Endothelial cell of hepatic sinusoid (primary cell): ENCODE results near the gene CLDN7.

Experiments used
- in situ Hi-C: cut with HindIII; loops from 2 replicates; pipeline ENCODE4 v1.10.0; 2017; ENCODE audit warnings: low sequenced_read_pairs

Gene CLDN7

GRCh38 chr17:7262192-7262934 is at the start of gene CLDN7:
Gene CLDN7 (minus strand): TSS chr17:7262478. CDS start chr17:7262043, 435 bp downstream.
- in situ Hi-C loops = no loop called here

GRCh38 chr17:7311110-7311705 is 48.9 kb upstream of the CLDN7 start:
- in situ Hi-C loops = no loop called here

- in situ Hi-C loops = no loop called here
Observed at GRCh38 chr17:7309628-7310027, 47.4 kb upstream of the CLDN7 start.

GRCh38 chr17:7308625-7309433 is 46.6 kb upstream of the CLDN7 start:
- in situ Hi-C loops = no loop called here

GRCh38 chr17:7307686-7308624 is 45.7 kb upstream of the CLDN7 start:
- in situ Hi-C loops = no loop called here

GRCh38 chr17:7306911-7307685 is 44.8 kb upstream of the CLDN7 start, which contains the start of gene EIF5A:
Gene EIF5A (plus strand): TSS chr17:7307628. CDS start chr17:7309636, 2,008 bp downstream.
- in situ Hi-C loops = no loop called here

- in situ Hi-C loops = loop anchor here (5.0 kb wide), 1 partner anchor 77 kb away; no protein-coding TSS in a partner anchor
Observed at GRCh38 chr17:7304179-7304578, 41.9 kb upstream of the CLDN7 start.

GRCh38 chr17:7296189-7296861 is 34.0 kb upstream of the CLDN7 start:
- in situ Hi-C loops = no loop called here

- in situ Hi-C loops = no loop called here
Observed at GRCh38 chr17:7295230-7296180, 33.2 kb upstream of the CLDN7 start.

- in situ Hi-C loops = no loop called here
Observed at GRCh38 chr17:7294614-7295153, 32.4 kb upstream of the CLDN7 start, which contains the start of gene YBX2. Gene YBX2 (minus strand): TSS chr17:7294639. CDS start chr17:7294500, 139 bp downstream.

- in situ Hi-C loops = no loop called here
Observed at GRCh38 chr17:7293816-7294613, 31.7 kb upstream of the CLDN7 start.

- in situ Hi-C loops = no loop called here
Observed at GRCh38 chr17:7293159-7293558, 30.9 kb upstream of the CLDN7 start.

- in situ Hi-C loops = no loop called here
Observed at GRCh38 chr17:7292729-7293128, 30.5 kb upstream of the CLDN7 start.

GRCh38 chr17:7292194-7292593 is 29.9 kb upstream of the CLDN7 start:
- in situ Hi-C loops = no loop called here

- in situ Hi-C loops = no loop called here
Observed at GRCh38 chr17:7290685-7291084, 28.4 kb upstream of the CLDN7 start.

- in situ Hi-C loops = no loop called here
Observed at GRCh38 chr17:7290166-7290565, 27.9 kb upstream of the CLDN7 start.
